ENCODE results near the gene PFKFB2. TPM values are rescaled to one million over a fixed set of nuclear protein-coding genes. Genes with fewer than 3 reads are reported as not detected.

The PFKFB2 gene
- total RNA-seq, 4 donors from 2014 or later, result 3.7 to 5.3 (median 4.1) TPM

- intact Hi-C loops (cut with DNase I), result loop anchor here (2.0 to 10.0 kb wide), 2 partner anchors 26 to 914 kb away; no protein-coding TSS in a partner anchor
- H3K4me1 ChIP-seq, result peaks cover 42 to 66% (median 64%) of the 10 kb centered on the region in 4 donors
- peak overlapping the region; percentile 85 to 97 (median 88) for H3K4me3 ChIP-seq
- H3K36me3 ChIP-seq, result peaks cover 0 to 19% (median 11%) of the 10 kb centered on the region in 4 donors
- WGBS, result 1% methylated on average over 9 of the region's 47 CpGs
- H3K9me3 ChIP-seq, result no peaks in the 10 kb centered on the region
- H3K27ac ChIP-seq (replicated peaks in 1 of 4), result peak overlapping the region; percentile 88 to 93 (median 89)
- TF ChIP-seq POLR2AphosphoS5 (IDR thresholded peaks at IDR 0.05), result peak; percentile 66 to 68
- peak in 1 of 3 experiments; percentile 14 for TF ChIP-seq CTCF (IDR thresholded peaks at IDR 0.05)
- TF ChIP-seq EP300 (IDR thresholded peaks at IDR 0.05), result no peak
- no peak for TF ChIP-seq POLR2A (IDR thresholded peaks at IDR 0.05; ENCODE audit: low read depth)
- H3K27me3 ChIP-seq, result no peaks in the 10 kb centered on the region
- peak; percentile 95 for DNase-seq (ENCODE audit: extremely low spot score)
Observed at GRCh38 chr1:207050480-207051190, 2.4 kb upstream of the PFKFB2 start.

GRCh38 chr1:207051191-207051943, 1.7 kb upstream of the PFKFB2 start, which contains the start of gene YOD1:
Gene YOD1, minus strand, starts transcription at chr1:207051208. Its CDS starts 178 bp downstream, at chr1:207051030.
- Histone ChIP-seq H3K4me3 (peak within 1 kb of the TSS; percentile 85 to 97 (median 88)), H3K36me3 (peaks cover 0 to 22% (median 13%) of the 10 kb centered on the region in 4 donors), H3K4me1 (peaks cover 35 to 58% (median 57%) of the 10 kb centered on the region in 4 donors), H3K9me3 (no peaks in the 10 kb centered on the region), H3K27ac (replicated peaks in 1 of 4) (peak within 1 kb of the TSS; percentile 88 to 93 (median 92)), H3K27me3 (no peaks in the 10 kb centered on the region)
- no peak for DNase-seq (ENCODE audit: extremely low spot score)
- intact Hi-C loops (cut with DNase I), result loop anchor here (2.0 to 10.0 kb wide), 2 partner anchors 25 to 913 kb away; no protein-coding TSS in a partner anchor
- TF ChIP-seq CTCF (IDR thresholded peaks at IDR 0.05), result no peak
- TF ChIP-seq EP300 (IDR thresholded peaks at IDR 0.05), result no peak
- WGBS, result 42% methylated on average over 15 of the region's 15 CpGs

GRCh38 chr1:207054491-207054890, 1.4 kb downstream of the PFKFB2 start:
- peak overlapping the region in 2 of 4 donors; percentile 93 for H3K27ac ChIP-seq (replicated peaks in 1 of 4)
- H3K4me3 ChIP-seq, result no peak overlapping the region
- no peaks in the 10 kb centered on the region for H3K27me3 ChIP-seq
- H3K36me3 ChIP-seq, result peaks cover 0 to 7% (median 0%) of the 10 kb centered on the region in 4 donors
- DNase-seq (ENCODE audit: extremely low spot score), result no peak
- H3K9me3 ChIP-seq, result no peaks in the 10 kb centered on the region
- peaks cover 19 to 28% (median 26%) of the 10 kb centered on the region in 4 donors for H3K4me1 ChIP-seq
- intact Hi-C loops (cut with DNase I), result loop anchor here (10.0 kb wide), 1 partner anchor 910 kb away; no protein-coding TSS in a partner anchor
- 59% methylated on average over 2 of the region's 2 CpGs for WGBS
- TF ChIP-seq POLR2A (IDR thresholded peaks at IDR 0.05; ENCODE audit: low read depth) (no peak), CTCF (IDR thresholded peaks at IDR 0.05) (no peak), POLR2AphosphoS5 (IDR thresholded peaks at IDR 0.05) (no peak), EP300 (IDR thresholded peaks at IDR 0.05) (no peak)

- intact Hi-C loops (cut with DNase I), result loop anchor here (10.0 kb wide), 1 partner anchor 909 kb away; no protein-coding TSS in a partner anchor
- peaks cover 16 to 24% (median 23%) of the 10 kb centered on the region in 4 donors for H3K4me1 ChIP-seq
- H3K27me3 ChIP-seq, result no peaks in the 10 kb centered on the region
- no peak for TF ChIP-seq POLR2A (IDR thresholded peaks at IDR 0.05; ENCODE audit: low read depth)
- no peak for TF ChIP-seq CTCF (IDR thresholded peaks at IDR 0.05)
- TF ChIP-seq EP300 (IDR thresholded peaks at IDR 0.05), result no peak
- TF ChIP-seq POLR2AphosphoS5 (IDR thresholded peaks at IDR 0.05), result no peak
- H3K27ac ChIP-seq (replicated peaks in 1 of 4), result no peak overlapping the region
- WGBS, result 69% methylated on average over 3 of the region's 3 CpGs
- no peak overlapping the region for H3K4me3 ChIP-seq
- H3K36me3 ChIP-seq, result peaks cover 0 to 18% (median 2%) of the 10 kb centered on the region in 4 donors
- no peak for DNase-seq (ENCODE audit: extremely low spot score)
- H3K9me3 ChIP-seq, result no peaks in the 10 kb centered on the region
Observed at GRCh38 chr1:207055386-207056001, 2.4 kb downstream of the PFKFB2 start.

Data from esophagus muscularis mucosa (tissue), 4 donors.